WTC11 (cell line): ENCODE measurements around the gene RAI1.

Source experiments
- CTCF ChIP-seq: fragments of 200-600 bp; IDR thresholded peaks from 2 replicates; pipeline ENCODE4 v1.8.0; 2022; ENCODE audit warnings: antibody characterized with exemption
- E2F4 ChIP-seq: sonication (generic); formaldehyde crosslinking; IDR thresholded peaks from 2 replicates; pipeline ENCODE4 v1.8.1; 2022; ENCODE audit warnings: low read depth, mild to moderate bottlenecking, moderate library complexity, missing genetic modification reagents, borderline replicate concordance
- JUN ChIP-seq: sonication (generic); formaldehyde crosslinking; IDR thresholded peaks from 2 replicates; pipeline ENCODE4 v1.8.0; 2023; ENCODE audit warnings: mild to moderate bottlenecking, missing genetic modification reagents
- MAX ChIP-seq: sonication (generic); formaldehyde crosslinking; IDR thresholded peaks from 2 replicates; pipeline ENCODE4 v1.8.0; 2022; ENCODE audit warnings: mild to moderate bottlenecking, missing genetic modification reagents
- MXD4 ChIP-seq: fragments of 250-450 bp; sonication (Bioruptor Pico); IDR thresholded peaks from 2 replicates; pipeline ENCODE4 v1.8.0; 2021; ENCODE audit warnings: mild to moderate bottlenecking, moderate library complexity, borderline replicate concordance
- NFYB ChIP-seq: sonication (generic); formaldehyde crosslinking; conservative IDR thresholded peaks from 2 replicates; pipeline ENCODE4 v1.8.0; 2022; ENCODE audit warnings: low read depth, missing genetic modification reagents
- SP1 ChIP-seq: sonication (generic); formaldehyde crosslinking; conservative IDR thresholded peaks from 2 replicates; pipeline ENCODE4 v1.8.1; 2022; ENCODE audit warnings: missing genetic modification reagents
- TEAD1 ChIP-seq: sonication (generic); formaldehyde crosslinking; IDR thresholded peaks from 2 replicates; pipeline ENCODE4 v1.8.0; 2022; ENCODE audit warnings: mild to moderate bottlenecking, missing genetic modification reagents
- TEAD4 ChIP-seq: sonication (generic); formaldehyde crosslinking; IDR thresholded peaks from 2 replicates; pipeline ENCODE4 v1.8.0; 2022; ENCODE audit warnings: mild to moderate bottlenecking, missing genetic modification reagents
- USF2 ChIP-seq: sonication (generic); formaldehyde crosslinking; IDR thresholded peaks from 2 replicates; pipeline ENCODE4 v1.8.1; 2023; ENCODE audit warnings: mild to moderate bottlenecking, missing genetic modification reagents, moderate library complexity
- ZNF121 ChIP-seq: sonication (generic); formaldehyde crosslinking; IDR thresholded peaks from 2 replicates; pipeline ENCODE4 v1.8.0; 2023; ENCODE audit warnings: missing genetic modification reagents
- ZNF263 ChIP-seq: sonication (generic); formaldehyde crosslinking; IDR thresholded peaks from 2 replicates; pipeline ENCODE4 v1.8.1; 2022; ENCODE audit warnings: low read depth, mild to moderate bottlenecking, moderate library complexity, missing genetic modification reagents
- ZNF423 ChIP-seq: fragments of 250-450 bp; sonication (Bioruptor Pico); IDR thresholded peaks from 2 replicates; pipeline ENCODE4 v2.1.2; 2022; ENCODE audit warnings: mild to moderate bottlenecking, moderate library complexity

- no peak for TF ChIP-seq USF2 (CRISPR knock-in tag)
- no peak for TF ChIP-seq CTCF
- TF ChIP-seq ZNF121 (CRISPR knock-in tag) = no peak
- TF ChIP-seq JUN (CRISPR knock-in tag) = no peak
- TF ChIP-seq ZNF263 (CRISPR knock-in tag) = no peak
- TF ChIP-seq NFYB (CRISPR knock-in tag) = no peak
- no peak for TF ChIP-seq SP1 (CRISPR knock-in tag)
- no peak for TF ChIP-seq TEAD4 (CRISPR knock-in tag)
- no peak for TF ChIP-seq ZNF423 (CRISPR knock-in tag)
- TF ChIP-seq MXD4 = no peak
- TF ChIP-seq TEAD1 (CRISPR knock-in tag) = no peak
- no peak for TF ChIP-seq E2F4 (CRISPR knock-in tag)
- no peak for TF ChIP-seq MAX
Observed at GRCh38 chr17:17748604-17749003, 67.3 kb downstream of the RAI1 start.
